GM12801 (cell line): ENCODE measurements around the gene SNAPC1.

Experiments
- CTCF ChIP-seq: IDR thresholded peaks from one replicate; pipeline ENCODE4 v1.5.1; 2011; ENCODE audit warnings: control low read depth; ENCODE audit not compliant: insufficient read length; ENCODE audit errors: extremely low read depth

Gene SNAPC1

GRCh38 chr14:61761959-61762786 is at the start of gene SNAPC1:
Gene SNAPC1 (plus strand): TSS chr14:61762420. CDS start chr14:61762461, 41 bp downstream.
- no peak for TF ChIP-seq CTCF

- no peak for TF ChIP-seq CTCF
Measured at GRCh38 chr14:61713724-61714437, 48.3 kb upstream of the SNAPC1 start.

- TF ChIP-seq CTCF, result no peak
Measured at GRCh38 chr14:61716956-61717355, 45.3 kb upstream of the SNAPC1 start.

GRCh38 chr14:61718039-61718438 is 44.2 kb upstream of the SNAPC1 start:
- TF ChIP-seq CTCF, result no peak

GRCh38 chr14:61719344-61720293 is 42.6 kb upstream of the SNAPC1 start:
- no peak for TF ChIP-seq CTCF

- TF ChIP-seq CTCF, result no peak
Measured at GRCh38 chr14:61720294-61720661, 41.9 kb upstream of the SNAPC1 start.

GRCh38 chr14:61720741-61721140 is 41.5 kb upstream of the SNAPC1 start:
- no peak for TF ChIP-seq CTCF
